Measurements from ENCODE around the gene PDF. TPM values are rescaled to one million over a fixed set of nuclear protein-coding genes. Genes with fewer than 3 reads are reported as not detected.

The PDF gene
- total and polyA plus RNA-seq, 2 of the 13 experiments (the other 11 are each of a cell fraction or from before 2014, with no cell fraction given), result 12.4 to 48.8 TPM

DNA sequence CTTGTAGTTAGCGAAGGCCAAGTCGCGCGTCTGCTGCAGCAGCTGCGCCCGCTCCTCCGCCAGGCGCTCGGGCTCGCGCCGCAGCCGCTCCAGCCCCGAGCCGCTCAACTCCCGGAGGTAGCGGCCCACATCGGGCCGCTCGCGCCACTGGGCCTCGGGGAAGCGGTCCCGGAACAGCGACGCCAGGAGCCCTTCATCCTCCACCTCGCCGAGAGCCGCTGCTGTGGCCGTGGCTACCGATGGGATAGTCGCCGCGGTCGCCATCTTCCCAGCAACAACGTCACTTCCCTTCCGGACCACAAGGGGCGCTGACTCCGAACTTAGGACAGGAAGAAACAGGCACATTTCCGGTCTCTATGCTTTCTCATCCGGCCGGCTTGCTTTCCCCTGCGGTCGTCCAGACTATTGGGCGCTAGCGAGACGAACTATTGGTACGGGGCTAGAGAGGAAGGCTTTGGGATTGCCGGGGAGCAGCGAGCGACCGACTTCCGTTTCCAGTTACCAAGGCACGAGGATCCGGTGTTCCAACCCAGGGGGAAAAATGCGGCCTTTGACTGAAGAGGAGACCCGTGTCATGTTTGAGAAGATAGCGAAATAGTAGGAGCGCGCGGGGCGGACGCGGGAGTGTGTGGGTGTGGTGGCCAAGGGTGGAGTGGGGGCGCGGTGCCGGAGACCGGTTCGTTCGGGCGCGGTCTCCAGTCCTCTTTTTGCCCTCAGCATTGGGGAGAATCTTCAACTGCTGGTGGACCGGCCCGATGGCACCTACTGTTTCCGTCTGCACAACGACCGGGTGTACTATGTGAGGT is 9.1 kb upstream of the PDF start, which contains the start of the genes COG8 and NIP7 (continued):
- no peak for TF ChIP-seq ZNF646 (CRISPR knock-in tag; IDR thresholded peaks at IDR 0.05)
- TF ChIP-seq FOXP1 (IDR thresholded peaks at IDR 0.05), result 0 out of 2 replicates have a peak, but pooled peaks have one; percentile 28
- TF ChIP-seq FOXP1 (CRISPR knock-in tag; IDR thresholded peaks at IDR 0.05), result peak; percentile 58
- TF ChIP-seq ZBTB39 (CRISPR knock-in tag; IDR thresholded peaks at IDR 0.05), result no peak
- peak; percentile 89 for TF ChIP-seq ZSCAN29 (CRISPR knock-in tag; conservative IDR thresholded peaks at IDR 0.05)
- no peak for TF ChIP-seq PRPF4 (IDR thresholded peaks at IDR 0.05; ENCODE audit: low read depth, low read length, poor library complexity, severe bottlenecking)
- TF ChIP-seq, protein P1, sequence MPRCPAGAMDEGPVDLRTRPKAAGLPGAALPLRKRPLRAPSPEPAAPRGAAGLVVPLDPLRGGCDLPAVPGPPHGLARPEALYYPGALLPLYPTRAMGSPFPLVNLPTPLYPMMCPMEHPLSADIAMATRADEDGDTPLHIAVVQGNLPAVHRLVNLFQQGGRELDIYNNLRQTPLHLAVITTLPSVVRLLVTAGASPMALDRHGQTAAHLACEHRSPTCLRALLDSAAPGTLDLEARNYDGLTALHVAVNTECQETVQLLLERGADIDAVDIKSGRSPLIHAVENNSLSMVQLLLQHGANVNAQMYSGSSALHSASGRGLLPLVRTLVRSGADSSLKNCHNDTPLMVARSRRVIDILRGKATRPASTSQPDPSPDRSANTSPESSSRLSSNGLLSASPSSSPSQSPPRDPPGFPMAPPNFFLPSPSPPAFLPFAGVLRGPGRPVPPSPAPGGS (CRISPR knock-in tag; IDR thresholded peaks at IDR 0.05), result peak; percentile 86
- TF ChIP-seq KDM2A (CRISPR knock-in tag; IDR thresholded peaks at IDR 0.05; ENCODE audit: borderline replicate concordance, low read depth), result peak; percentile 99
- TF ChIP-seq GLI4 (CRISPR knock-in tag; IDR thresholded peaks at IDR 0.05; ENCODE audit: borderline replicate concordance), result peak; percentile 92
- TF ChIP-seq ARID2 (CRISPR knock-in tag; IDR thresholded peaks at IDR 0.05; ENCODE audit: borderline replicate concordance), result peak; percentile 96
- TF ChIP-seq HINFP (CRISPR knock-in tag; IDR thresholded peaks at IDR 0.05; ENCODE audit: low read depth), result peak; percentile 99
- no peak; the same call in 1 of the 2 replicates for TF ChIP-seq ZNF30 (CRISPR knock-in tag; IDR thresholded peaks at IDR 0.05)
- TF ChIP-seq, protein P2, sequence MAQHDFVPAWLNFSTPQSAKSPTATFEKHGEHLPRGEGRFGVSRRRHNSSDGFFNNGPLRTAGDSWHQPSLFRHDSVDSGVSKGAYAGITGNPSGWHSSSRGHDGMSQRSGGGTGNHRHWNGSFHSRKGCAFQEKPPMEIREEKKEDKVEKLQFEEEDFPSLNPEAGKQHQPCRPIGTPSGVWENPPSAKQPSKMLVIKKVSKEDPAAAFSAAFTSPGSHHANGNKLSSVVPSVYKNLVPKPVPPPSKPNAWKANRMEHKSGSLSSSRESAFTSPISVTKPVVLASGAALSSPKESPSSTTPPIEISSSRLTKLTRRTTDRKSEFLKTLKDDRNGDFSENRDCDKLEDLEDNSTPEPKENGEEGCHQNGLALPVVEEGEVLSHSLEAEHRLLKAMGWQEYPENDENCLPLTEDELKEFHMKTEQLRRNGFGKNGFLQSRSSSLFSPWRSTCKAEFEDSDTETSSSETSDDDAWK (CRISPR knock-in tag; IDR thresholded peaks at IDR 0.05), result no peak
- TF ChIP-seq ZNF138 (CRISPR knock-in tag; IDR thresholded peaks at IDR 0.05; ENCODE audit: low read depth), result 0 out of 2 replicates have a peak, but pooled peaks have one; percentile 13
- peak; percentile 81 for TF ChIP-seq ZNF264 (CRISPR knock-in tag; IDR thresholded peaks at IDR 0.05)
- TF ChIP-seq MTA3 (CRISPR knock-in tag; IDR thresholded peaks at IDR 0.05), result no peak
